Astrocyte (in vitro differentiated cells and primary cell): ENCODE measurements around the gene FAM110D.

ENCODE experiments used
- EZH2 ChIP-seq: IDR thresholded peaks from 2 replicates; pipeline ENCODE4 v1.6.1; 2012; ENCODE audit warnings: mild to moderate bottlenecking, low read length, inconsistent platforms; ENCODE audit not compliant: insufficient read depth
- TF ChIP-seq, protein P1 (sequence below): IDR thresholded peaks from 2 replicates; pipeline ENCODE4 v1.5.1; 2011; ENCODE audit warnings: low read depth, mild to moderate bottlenecking, inconsistent platforms, low read length, moderate library complexity; ENCODE audit not compliant: insufficient read depth

GRCh38 chr1:26189751-26190275 lies 30.9 kb downstream of the FAM110D start:
- TF ChIP-seq, protein P1, sequence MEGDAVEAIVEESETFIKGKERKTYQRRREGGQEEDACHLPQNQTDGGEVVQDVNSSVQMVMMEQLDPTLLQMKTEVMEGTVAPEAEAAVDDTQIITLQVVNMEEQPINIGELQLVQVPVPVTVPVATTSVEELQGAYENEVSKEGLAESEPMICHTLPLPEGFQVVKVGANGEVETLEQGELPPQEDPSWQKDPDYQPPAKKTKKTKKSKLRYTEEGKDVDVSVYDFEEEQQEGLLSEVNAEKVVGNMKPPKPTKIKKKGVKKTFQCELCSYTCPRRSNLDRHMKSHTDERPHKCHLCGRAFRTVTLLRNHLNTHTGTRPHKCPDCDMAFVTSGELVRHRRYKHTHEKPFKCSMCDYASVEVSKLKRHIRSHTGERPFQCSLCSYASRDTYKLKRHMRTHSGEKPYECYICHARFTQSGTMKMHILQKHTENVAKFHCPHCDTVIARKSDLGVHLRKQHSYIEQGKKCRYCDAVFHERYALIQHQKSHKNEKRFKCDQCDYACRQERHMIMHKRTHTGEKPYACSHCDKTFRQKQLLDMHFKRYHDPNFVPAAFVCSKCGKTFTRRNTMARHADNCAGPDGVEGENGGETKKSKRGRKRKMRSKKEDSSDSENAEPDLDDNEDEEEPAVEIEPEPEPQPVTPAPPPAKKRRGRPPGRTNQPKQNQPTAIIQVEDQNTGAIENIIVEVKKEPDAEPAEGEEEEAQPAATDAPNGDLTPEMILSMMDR, result no peak
- TF ChIP-seq EZH2, result no peak
